GM12874 (cell line): ENCODE results near the gene LTK.

ENCODE experiments used
- TF ChIP-seq, protein P1 (sequence below): IDR thresholded peaks from 2 replicates; pipeline ENCODE4 v1.5.1; 2011; ENCODE audit warnings: low read depth, mild to moderate bottlenecking, control low read depth, low read length, moderate library complexity; ENCODE audit not compliant: insufficient read depth

LTK gene

DNA sequence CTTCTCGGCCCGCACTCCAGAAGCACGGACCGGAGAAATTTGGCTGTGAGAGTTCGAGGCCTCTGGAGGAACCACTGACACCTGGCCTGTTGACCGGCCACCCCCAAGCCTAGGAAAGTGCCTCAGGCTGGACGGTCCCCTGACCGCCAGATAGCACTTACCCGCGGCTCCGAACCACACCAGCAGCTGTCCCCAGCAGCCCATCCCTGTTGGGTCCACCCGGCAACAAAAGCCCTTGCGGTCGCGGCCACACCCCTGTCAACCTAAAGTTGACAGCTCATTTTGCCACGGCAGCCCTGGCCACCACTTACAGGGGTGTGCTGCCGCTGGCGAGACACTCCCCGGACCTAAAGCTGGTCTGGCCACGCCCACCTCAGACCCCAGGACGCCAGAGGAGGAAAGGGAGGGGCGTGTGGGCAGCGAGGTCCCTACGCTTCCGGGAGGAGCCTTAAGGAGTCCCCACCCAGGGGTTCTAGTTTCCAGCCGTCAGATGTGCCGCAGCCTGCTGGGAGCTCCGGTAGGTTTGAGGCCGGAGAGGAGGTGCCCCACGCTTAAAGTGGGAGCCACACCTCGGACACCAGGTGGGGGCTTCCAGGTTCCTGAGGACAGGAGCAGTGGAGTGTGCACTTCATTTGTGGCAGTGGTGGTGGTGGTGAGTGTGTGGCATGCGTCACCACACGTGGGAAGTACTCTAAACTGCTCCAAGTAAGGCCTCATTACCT is at the start of gene LTK:
Gene LTK (minus strand): TSS at position 322 of the 722 bp plus-strand sequence. CDS start 118 bp downstream, at position 204.
- TF ChIP-seq, protein P1, sequence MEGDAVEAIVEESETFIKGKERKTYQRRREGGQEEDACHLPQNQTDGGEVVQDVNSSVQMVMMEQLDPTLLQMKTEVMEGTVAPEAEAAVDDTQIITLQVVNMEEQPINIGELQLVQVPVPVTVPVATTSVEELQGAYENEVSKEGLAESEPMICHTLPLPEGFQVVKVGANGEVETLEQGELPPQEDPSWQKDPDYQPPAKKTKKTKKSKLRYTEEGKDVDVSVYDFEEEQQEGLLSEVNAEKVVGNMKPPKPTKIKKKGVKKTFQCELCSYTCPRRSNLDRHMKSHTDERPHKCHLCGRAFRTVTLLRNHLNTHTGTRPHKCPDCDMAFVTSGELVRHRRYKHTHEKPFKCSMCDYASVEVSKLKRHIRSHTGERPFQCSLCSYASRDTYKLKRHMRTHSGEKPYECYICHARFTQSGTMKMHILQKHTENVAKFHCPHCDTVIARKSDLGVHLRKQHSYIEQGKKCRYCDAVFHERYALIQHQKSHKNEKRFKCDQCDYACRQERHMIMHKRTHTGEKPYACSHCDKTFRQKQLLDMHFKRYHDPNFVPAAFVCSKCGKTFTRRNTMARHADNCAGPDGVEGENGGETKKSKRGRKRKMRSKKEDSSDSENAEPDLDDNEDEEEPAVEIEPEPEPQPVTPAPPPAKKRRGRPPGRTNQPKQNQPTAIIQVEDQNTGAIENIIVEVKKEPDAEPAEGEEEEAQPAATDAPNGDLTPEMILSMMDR: no peak

DNA sequence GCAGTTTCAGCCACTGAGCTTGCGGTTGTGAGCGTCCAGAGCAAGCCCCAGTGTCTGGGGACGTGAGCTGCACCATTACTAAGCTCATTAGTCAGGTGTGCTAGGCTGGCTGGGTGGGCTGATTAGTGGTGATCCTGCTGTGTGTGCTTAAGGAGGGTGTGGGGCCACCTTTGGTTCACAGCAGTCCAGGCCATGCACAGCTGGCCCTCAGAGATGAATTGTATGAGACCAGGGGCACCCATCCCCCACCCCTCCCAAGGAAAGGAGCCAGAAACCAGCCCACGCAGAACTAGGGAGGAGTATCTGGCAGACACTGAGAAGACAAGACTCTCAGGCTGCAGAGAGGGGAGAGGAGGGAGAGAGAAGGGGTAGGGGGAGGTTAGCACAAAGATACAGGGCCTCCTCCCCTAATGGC is 49.2 kb upstream of the LTK start:
- TF ChIP-seq, protein P1: no peak

DNA sequence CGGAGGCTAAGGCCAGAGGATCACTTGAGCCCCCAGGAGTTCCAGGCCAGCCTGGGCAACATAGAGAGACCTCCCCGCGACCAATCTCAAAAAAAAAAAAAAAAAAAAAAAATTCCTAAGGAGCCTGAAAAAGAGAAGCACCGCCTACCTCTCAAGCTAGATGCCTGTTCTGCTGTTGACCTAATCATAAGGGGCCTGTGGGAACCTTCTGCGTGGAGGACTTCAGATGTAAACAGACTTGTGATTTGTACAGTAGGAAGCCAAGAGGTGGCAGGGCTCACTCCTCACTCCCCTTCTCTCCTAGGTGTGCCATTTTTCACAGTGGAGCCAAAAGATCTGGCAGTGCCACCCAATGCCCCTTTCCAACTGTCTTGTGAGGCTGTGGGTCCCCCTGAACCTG is 48.6 kb upstream of the LTK start:
- TF ChIP-seq, protein P1: no peak

- TF ChIP-seq, protein P1: no peak
Observed at GRCh38 chr15:41561777-41562145, 48.1 kb upstream of the LTK start.

- TF ChIP-seq, protein P1: no peak
Observed at GRCh38 chr15:41561104-41561776, 47.6 kb upstream of the LTK start.

GRCh38 chr15:41560572-41560874 is 46.9 kb upstream of the LTK start:
- TF ChIP-seq, protein P1: no peak

DNA sequence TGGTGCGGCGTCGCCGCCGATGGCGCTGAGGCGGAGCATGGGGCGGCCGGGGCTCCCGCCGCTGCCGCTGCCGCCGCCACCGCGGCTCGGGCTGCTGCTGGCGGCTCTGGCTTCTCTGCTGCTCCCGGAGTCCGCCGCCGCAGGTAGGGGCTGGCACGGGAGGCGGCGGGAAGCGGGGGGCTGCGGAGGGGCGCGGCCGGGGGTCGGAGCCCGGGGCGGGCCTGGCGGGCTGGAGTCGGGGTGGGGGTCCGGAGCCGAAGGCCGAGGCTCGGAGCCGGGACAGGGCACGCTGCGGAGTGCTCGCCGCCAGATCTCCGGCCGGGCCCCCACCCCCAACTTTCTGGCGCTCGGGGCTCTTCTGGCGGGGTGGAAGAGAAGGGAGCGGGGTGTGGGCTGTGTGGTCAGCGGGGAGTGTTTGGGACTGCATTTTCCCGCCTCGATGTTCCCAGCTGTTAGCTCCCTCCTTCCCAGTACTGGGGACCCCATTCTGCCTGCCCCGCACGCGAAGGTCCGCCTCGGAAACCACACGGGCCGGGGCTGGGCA is 45.7 kb upstream of the LTK start:
- TF ChIP-seq, protein P1: no peak
